Measurements from ENCODE around the gene AKTIP.

Gene AKTIP

DNA sequence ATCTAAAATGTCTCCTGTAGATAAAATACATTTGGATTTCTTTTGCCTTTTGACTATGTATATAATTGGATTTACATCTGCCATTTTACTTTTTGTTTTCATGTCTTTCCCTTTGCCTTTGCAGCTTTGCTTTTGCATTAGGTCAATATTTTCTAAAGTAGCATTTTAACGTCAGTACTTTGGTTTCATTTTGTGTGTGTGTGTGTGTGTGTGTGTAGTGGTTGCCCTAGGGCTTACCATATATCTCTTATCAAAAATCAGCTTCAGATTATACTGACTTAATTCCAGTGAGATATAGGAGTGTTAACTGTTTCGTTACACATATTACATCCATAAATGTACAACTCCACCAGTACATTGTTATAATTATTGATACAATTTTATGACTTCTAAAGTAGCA, 26.1 kb downstream of the AKTIP start:
- no peak for DNase-seq

DNA sequence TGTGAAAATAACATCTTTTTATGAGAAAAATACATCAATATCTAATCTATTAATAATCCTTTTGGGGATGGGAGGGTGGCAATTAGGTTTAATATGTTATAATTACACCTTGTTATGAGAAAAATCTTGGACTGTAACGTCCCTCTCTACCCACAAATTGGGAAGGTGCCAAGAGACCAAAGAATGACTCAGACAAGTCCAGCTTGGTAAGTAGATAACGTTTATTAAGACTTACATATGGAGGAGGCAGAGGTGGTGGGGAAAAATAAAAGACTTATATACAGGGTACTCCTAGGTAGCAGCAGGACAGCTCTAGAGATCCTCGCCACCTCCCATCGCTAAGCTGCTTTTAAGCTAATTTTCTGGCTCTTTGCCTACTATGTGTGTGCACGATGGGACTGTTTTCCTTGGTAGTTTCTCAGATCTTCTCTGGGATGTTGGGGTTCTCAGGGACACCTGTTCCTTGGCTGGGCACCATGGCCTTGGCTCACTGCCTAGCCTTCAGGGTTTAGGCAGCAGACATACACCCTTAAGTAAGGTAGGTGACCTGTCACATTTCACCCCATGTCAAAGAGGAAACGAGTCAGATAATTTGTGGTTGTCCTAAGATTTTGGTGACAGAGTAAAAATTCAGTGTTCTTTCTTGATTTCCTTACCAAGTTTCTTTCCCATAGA, 37.3 kb downstream of the AKTIP start:
- no peak for DNase-seq

DNA sequence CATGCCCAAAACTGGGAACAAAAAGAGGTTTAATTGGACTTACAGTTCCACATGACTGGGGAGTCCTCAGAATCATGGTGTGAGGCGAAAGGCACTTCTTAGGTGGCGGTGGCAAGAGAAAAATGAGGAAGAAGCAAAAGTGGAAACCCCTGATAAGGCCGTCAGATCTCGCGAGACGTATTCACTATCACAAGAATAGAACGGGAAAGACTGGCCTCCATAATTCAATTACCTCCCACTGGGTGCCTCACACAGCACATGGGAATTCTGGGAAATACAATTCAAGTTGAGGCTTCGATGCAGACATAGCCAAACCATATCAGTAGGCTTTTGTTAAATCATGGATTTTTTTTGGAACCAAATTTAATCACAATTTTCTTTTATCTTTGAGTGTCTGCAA, 44.4 kb downstream of the AKTIP start:
- DNase-seq, result no peak

DNA sequence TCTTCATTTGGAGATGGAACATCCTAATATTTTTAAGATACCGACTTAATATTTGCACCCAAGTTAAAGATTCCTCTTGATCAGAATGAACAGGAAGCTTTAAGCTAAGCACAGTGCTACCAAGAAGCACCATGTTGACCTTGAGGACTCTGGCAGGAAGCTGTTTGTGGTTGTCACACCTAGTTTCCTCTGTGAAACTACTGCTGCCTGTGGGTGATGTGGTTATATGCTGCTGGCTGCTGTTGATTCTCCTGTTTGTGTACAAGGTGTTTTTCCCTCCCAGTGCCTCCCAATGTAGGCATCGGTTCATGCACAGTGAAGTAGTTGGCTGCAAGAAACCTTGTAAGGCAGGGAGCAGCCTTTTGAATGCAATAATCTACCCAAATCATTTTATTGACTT, 45.3 kb downstream of the AKTIP start:
- DNase-seq, result no peak

DNA sequence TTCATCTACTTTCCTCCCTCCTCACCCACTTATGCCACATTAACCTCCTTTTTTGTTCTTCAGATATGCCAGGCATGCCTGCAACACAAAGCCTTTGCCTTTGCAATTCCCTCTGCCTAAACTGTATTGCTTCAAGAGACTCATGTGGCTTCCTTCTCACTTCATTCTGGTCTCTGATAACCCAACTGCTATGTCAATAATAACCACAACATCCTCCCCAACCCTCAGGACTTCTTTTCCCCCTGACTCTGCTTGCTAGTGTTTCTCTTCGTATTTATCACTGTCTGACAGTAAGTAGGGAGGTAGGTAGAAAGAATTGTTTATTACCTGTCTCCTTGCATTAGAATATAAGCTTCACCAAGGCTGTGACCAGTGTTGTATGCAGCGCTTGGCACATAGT, 46.4 kb downstream of the AKTIP start:
- DNase-seq, result no peak

DNA sequence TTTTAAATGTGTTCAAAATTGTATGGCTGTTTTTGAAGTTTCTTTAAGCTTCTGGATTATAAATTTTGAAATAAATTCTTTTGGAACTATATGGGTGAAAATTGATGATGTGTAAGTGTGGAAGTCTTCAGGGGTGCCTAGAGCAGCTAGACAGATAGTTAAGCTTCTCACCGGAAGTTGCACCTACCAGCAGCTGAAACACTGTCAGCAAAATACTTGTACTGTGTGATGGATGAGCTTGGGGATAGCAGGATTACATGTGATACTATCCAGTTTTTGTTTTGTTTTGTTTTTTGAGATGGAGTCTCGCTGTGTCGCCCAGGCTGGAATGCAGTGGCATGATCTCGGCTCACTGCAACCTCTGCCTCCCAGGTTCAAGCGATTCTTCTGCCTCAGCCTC, 49.1 kb downstream of the AKTIP start:
- no peak for DNase-seq

DNA sequence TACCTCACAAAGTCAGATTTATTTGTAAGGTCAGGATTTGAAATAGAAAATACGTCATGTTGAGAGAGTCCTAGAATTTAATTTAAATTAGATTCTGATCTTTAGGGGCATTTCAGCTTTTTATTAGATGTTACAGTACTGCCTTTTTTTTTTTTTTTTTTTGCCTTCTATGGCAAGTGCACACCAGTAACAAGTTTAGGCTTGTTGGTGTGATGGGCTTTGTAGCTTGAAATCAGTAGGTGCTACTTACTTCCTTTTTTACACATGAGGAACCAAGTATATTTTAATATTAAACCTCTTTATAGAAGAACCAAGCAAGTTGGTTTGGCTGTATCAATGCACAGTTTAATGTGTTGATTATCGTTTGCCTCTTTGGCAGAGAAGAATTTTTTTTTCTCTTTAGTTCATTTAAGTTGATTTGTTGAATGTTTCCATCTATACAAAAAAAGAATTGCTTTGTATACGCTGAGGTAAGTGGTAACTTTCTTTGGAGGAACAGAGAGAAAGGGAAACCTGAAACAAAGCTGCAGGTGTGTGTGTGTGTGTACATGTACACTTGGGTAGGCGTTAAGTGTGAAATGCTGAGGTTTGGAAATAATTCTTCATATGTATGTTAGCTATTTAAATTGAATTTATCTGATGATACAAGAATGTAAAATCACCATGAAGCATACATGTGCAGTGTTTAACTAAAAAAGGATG, 53.0 kb downstream of the AKTIP start:
- DNase-seq, result no peak

DNA sequence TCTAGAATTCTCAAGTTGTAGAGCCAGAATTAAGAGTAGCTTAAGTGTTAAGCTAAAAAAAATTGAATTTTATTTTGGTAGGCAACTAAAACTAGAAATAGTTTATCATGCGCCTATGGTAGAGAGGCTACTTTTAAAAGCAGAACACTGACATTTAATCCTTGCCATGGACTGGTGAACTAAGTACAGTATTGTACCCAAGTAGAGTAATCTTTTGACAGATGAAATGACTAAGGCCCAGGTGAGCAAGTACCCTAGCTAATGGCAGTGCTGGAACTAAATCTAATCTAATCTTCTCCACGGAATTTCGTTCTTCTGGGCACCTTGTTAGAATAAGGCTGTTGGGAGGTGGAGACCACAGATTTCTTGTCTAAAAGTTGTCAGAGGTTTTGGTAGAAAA, 56.9 kb downstream of the AKTIP start:
- DNase-seq, result no peak

DNA sequence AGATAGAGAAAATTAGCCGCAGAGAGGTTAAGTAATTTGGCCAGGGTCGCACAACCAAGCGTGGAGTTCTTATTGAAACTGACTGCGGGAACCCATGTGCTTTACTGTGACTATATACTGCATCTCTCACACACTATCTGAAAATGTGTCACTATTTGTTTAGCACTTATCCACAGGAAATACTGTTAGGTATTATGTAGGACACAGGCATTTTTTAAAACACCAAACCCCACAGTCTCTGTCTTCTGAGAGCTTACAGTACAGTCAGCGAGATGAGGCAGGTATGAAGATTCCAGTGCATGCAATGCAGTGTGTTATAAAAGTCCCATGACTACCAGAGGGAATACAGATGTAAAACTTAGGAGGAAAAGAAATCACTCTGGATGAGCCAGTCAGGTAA, 57.5 kb downstream of the AKTIP start:
- no peak for DNase-seq

Data from NCI-H2081 treated with DMSO at 0.1 percent for 48 hours (cell line).